ENCODE results near the gene USP2.

Gene USP2

DNA sequence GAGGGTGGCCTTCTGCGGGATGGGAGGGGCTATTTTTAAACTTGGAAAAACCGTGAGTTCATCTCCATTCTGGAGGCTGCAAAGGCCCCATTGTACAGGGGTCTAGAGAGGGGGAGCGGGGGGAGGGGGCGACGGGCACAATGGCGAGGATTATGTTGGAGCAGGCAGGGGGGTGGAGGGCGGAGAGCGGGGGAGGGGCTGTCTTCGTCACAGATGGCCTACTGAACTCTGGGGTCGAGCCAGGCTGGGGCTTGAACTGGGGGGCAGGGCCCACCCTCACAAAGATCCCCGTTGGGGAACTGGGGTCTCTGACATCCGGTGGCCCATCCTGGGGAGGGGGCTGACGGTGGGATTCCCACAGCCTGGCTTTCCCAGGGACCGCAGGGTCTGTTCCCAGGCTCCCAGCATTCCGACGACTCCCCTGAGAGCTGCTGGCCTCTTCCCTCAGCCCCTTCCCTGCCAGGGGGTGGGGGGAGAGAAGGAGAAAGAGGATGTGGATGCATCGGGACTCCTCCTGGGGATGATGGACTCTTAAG, 61.2 kb downstream of the USP2 start:
- no peak for DNase-seq

DNA sequence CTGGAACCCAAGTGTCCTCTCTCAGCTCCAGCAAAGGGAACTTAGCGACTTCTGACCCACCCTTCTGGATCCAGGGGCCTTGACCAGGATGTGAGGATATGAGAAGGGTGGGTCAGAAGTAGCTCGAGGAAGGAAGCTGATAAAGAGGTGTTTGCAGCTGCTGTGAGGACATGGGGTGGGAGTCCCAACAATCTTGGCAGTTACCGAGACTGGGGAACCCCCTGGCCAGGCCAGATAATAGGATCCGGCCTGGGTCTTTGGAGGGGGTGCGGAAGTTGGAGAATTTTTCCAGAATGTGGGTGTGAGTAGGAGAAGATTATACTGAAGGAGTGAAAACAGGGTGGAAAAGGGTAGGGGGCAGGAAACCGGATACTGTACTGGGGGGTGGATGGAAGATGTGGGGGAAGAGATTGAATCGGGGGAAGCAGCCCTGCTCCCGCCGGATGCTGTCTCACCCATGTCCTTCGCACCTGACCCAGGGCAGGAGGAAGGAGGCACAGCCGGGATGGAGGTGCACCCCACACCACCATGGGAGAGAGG, 61.7 kb downstream of the USP2 start:
- DNase-seq, result no peak

DNA sequence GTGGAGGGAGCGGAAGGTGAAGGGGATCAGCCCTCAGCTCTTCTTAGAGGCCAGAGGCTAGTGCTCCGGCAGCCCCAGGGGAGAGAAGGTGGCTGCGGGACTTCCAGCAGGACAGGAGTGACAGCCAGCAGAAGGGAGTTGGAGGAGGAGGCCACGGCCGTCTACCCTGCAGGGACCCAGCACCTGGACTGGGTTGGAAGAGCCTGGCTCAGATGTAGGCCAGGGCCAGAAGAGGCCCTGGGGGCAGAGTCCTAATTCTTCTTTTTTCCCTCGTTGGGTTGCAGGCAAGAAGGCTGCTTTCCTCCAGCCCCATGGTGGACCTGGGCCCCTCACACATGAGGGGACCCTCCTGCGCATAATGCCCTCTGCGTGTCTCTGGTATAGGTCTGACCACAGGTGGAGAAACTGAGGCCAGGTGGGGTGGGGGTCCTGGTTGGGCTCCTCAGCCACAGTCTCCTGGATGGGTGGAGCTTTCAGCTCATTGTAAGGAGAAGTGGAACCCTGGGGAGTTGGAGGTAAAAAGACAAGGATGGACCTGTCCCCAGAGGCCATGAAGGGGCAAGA, 62.3 kb downstream of the USP2 start:
- no peak for DNase-seq

DNA sequence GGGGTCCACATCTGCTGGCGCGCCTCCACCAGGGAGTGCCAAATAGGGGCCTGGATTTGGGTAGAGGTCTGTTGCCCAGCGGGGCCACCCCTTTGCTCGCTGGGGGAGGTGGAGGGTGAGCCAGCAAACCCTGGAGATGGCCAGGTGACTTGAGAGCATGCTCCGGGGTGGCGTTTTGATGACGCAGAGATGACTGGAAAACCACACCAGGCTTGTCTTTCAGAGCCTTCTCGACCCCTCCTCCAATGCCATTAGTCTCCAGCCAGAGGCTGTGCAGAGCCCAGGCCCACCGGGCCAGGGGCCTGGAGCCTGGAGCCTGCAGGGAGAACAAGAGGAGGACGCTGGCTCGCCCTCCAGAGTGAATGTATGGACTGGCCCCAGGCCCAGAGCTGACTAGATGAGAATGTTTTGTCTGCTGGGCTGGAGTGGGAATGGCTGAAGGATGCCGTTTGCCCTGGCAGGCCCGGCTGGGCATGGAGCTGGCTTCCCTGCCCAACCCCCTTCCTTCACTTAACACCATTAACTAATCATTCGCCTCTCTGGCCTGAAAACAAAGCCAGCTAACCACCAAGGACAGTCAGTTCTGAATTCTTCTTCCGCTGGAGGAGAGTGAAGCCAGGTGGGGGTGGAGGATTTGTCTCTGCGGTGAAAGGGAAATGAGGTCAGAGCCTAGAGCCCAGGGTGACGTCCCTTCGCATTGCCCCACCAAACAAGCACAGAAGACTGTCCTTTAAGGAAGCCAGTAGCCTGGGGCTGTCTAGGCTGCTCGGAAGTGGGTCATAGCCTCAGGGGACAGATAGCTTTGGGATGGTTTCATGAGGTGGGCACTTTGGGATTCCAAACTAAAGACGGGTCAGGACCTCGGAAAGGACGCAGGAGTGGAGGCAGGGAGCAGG, 63.0 kb downstream of the USP2 start:
- DNase-seq, result no peak

DNA sequence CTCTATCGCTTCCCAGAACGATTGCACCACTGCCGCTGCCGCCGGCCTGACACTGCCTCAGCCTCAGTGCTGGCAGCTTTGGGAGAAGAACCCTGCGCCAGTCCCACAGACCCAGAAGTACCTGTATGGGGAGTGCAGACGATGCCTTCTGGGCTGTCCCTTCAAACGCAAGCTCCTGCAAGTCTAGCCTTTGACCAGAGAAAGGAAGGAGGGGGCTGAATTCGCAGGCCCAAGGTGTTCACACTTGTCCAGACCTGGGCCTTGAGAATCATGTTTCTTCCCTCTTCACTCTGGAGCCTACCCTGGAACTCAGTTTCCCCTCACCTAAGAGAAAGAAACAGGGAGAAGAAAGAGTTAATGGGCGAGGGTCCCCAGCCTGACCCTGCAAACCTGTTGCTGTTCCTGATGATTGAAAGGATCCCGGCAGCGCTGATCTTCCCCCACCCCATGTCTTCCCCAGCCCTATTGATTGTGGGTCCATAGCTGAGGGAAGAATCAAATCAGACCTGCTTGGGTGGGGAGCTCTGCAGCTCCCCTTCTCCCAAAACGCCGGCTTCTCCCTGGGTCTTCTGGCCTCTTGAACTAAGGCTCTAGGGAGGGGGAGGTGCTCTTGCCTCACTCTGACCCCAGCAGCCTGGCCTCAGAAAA, 63.8 kb downstream of the USP2 start:
- DNase-seq, result no peak

DNA sequence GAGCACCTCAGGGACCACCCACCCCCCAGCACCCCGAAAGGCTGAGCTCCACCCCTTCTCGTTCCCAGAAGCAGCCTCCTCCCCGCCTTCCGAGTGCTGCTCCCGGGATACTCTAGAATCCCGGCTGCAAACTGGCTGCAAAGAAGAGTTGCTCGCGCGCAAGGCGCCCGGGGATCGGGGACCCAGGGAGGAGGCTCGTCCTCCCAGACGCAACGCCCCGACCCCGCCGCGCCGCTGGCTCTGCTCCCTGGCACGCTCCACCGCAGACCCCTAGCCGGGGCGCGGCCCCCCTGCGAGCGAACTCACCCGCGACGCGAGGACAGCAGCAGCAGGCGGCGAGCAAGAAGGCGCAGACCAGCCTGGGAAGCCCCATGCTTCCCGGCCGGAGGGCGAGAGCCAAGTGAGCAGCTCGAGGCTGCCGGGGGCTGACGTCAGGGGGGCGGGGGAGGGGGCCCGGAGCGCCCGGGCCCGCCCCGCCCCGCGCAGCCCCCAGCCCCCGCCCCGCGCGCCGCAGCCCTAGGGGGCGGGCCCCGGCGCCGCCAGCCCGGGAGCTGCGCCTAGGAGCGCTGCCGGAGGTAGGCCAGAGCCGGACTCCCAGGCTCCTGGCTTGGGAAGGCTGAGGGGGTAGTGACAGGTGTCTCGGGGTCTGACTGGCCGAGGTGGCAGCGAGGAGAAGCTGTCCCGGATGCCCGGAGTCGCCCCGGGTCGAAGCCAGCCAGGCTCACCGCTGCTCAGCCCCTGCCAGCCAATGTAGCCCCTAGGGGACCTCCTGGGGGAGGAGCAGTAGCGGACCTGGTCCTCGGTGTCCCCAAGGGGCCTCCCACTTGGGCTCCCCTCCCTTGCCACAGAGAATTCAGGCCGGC, 64.5 kb downstream of the USP2 start, which contains the start of gene MCAM:
Gene MCAM, minus strand, starts transcription at position 402 of the 863 bp plus-strand sequence. Its CDS starts 29 bp downstream, at position 373.
- no peak for DNase-seq

DNA sequence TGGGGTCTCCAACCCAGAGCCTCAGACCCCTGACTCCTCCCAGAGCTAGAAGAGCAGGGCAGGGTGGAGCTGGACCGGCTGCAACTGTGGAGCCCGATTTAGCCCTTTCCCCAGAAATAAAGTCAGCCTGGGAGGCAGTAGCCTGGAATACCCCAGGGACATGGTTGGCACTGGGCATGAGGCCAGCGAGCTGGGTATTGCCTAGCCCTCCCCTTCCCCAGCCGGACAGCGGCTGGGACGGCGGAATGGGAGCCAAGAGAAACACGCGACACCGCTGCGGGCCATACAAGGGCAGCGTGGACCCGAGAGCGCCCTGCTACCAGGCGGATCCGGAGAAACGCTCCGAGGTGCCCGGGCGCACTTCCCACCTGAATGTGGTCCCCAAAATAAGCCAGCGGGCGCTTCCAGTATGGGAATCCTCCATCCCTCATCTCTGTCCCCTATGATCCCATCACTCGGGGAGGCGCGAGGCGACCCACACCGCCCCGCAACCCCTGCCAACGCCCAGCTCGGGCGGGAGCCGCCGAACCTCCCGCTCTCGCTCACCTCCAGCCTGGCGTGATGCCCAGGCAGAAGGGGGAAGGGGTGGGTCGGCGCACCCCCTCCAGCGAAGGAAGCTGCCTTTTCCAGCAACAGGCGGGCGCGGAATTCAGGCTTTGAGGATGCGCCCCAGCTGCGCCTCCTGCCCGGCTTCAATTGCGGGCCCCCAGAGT, 65.3 kb downstream of the USP2 start:
- DNase-seq, result no peak

DNA sequence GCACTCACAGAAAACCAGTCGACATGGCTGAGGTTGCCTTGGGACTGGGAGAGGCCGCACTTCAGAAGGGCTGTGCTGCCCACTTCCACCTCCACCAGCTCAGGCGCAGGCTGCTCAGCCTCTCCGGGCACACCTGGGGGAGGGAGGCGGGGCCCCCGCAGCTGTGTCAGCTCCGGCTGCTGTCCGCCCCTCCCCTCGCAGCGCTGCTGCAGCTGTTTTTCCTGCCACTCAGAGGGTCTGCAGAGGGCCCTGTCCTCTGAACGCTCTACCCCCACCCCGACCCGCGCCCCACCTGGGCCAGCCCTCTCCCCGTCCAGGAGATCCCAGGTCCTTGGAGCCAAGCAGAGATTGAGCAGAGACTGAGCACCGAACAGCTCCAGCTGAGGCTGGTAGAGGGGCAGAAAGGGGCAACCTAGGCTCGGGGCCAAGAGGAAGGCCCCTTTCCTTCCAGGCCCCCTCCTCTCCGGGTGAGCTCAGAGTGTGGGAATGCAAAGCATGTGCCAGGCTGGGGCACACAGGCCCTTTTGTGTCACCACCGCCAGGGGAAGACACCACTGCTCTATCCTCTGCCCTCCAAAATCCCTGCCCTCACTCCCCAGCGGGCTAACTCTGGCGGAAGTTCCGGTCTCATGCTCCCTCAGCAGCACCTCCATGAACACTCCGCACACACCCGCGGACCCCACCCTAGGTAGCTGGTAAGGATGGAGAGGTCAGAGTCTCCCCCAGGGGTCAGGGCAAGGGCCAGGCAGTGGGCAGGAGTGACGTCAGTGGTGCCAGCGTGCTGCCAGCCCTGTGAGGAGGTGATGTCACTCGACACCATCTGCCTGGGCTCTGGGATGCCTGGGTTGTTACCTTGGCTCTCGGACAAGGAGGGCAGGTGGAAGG, 66.1 kb downstream of the USP2 start:
- DNase-seq, result no peak

DNA sequence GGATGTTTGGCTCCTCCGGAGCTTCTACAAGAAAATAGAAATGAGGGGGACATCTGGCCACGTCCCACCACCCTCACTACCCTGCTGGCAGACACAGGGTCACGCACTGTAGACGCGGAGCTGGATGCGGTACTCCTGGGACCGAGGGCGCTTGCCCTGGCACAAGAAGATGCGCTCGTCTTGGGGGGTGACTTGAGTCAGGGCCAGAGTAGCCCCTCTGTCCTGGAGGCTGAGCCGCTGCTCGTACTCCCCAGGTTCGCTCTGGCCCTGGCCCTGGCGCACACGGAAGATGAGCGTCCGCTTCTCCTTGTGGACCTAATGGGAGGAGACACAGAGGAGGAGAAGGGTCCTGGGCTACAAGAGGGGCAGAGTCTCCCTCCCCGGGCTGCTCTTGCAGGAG, 66.8 kb downstream of the USP2 start:
- DNase-seq, result no peak

DNA sequence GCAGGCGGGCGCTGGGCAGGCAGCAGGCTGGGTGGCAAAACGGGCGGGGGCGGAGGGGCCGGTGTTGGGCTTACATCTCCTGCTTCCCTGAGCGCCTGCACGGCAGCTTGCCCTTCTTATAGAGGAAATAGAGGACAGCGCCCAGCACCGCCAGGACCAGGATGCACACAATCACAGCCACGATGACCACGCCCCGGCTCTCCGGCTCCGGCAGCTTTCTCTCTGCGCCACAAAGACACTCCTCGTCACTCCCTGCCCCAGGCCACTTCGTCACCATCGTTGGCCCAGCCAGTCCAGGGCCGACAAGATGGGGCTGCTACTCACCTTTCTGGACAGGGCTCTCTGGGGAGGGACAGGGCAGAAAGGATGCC, 70.8 kb downstream of the USP2 start:
- no peak for DNase-seq

DNA sequence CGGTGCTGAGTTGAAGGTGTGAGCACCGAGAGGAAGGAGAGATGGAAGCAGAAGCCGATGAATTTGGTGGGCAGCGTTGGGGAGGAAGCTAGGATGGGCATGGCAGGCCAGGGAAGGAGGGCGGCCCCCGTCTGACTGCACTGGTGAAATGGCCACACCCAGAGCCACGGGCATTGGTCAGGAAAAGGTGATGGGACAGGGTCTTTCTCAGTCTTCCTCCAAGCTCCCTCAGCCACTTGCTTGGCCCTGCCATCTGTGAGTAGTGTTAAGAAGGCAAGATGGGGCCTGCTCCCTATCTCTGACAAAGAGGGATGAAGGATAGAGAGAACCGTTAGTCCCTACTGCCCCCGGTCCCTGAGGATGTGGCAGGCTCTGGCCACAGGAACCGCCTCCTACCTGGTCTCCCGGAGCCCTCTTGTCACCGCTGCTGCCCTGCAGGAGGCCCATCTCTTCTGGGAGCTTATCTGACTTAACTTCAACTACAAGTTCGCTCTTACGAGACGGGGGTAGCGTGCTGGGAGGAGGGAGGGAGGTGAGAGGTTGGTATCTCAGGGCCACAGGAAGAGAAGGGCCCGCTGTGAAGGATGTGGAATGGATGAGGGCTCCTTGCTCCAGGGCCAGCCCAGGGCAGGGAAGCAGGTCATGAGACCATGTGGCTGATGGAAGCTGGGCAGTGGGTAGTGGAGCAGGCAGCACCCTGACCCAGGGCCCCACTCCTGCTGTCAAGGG, 71.4 kb downstream of the USP2 start:
- no peak for DNase-seq

DNA sequence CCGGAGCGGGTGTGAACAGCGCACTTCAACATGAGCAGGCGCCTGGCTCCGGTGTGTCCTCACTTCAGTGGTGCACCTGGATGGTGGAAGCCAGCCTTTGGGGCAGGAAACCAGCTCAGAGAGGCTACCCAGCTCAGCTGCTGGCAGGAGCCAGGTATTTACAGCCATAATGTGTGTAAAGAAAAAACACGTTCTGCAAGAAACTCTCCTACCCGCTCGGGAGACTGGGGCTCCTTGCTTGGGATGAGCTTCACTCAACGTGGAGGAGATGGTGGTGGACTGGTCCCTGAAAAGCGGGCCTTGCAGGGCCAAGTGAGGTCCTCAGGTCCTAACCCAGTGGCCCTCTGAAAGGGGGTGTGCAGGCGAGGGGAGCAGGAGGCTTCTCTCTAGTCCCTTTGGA, 72.1 kb downstream of the USP2 start:
- no peak for DNase-seq

DNA sequence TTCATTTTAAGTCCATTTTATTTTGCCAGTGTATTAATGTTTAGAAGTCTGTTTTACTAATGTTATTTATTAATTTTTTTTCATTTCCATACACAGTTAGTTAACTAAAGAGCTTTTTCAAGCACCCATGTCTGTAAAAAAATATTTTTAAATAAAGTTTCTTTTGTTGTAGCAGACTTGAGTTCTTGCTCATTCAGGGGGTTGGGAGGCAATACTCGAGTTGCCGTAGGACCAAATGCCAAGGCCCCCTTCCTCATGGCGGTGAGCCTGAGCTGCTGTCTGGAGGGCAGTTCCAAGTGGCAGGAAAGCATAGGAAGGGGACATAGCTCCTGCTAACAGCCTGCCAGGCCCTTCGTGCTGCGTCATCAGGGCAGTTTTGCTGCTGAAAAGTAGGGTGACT, 73.5 kb downstream of the USP2 start:
- no peak for DNase-seq

DNA sequence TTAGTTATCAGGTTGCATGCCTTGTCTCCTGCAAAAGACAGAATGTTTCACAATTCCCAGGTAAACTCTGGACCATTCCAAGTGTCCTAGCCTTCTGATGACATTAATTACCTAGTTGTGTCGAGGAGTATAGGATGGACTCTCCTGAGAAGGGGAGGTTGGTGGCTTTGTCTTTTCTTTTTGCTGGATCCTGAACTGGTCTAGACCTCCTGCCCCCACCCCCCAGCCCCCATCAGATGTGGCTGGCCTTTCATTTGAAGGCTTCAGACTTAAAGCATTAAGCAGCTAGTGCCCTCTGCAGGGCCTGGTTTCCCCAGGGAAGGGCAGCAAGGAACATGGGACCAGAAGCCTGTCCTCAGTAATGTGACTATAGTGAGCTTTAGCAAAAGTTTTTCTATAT, 74.3 kb downstream of the USP2 start:
- DNase-seq, result no peak

DNA sequence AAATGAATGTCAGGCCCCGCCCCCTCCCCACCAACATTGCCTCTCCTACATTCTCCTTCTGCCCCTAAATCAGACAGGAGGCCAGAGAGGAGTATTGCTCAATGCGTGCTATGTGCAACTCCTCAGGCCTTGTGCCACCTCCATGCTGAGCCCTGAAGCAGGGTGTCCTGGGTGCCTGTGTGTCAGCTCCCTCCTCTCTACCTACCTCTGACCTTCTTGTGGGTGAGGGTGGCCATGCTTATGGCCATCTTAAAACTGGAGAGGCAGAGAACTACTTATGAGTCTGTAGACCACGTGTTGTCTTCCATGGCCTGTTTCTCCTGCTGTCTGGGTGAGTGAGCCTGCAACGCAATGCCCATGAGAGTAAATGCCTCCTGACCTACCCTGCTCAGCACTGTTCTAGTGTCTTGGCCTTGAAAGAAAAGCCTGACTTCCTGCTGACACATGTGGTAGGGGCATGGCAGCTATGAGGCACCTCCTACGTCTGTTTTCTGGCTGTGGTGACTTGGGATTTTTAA, 75.1 kb downstream of the USP2 start:
- DNase-seq, result no peak

DNA sequence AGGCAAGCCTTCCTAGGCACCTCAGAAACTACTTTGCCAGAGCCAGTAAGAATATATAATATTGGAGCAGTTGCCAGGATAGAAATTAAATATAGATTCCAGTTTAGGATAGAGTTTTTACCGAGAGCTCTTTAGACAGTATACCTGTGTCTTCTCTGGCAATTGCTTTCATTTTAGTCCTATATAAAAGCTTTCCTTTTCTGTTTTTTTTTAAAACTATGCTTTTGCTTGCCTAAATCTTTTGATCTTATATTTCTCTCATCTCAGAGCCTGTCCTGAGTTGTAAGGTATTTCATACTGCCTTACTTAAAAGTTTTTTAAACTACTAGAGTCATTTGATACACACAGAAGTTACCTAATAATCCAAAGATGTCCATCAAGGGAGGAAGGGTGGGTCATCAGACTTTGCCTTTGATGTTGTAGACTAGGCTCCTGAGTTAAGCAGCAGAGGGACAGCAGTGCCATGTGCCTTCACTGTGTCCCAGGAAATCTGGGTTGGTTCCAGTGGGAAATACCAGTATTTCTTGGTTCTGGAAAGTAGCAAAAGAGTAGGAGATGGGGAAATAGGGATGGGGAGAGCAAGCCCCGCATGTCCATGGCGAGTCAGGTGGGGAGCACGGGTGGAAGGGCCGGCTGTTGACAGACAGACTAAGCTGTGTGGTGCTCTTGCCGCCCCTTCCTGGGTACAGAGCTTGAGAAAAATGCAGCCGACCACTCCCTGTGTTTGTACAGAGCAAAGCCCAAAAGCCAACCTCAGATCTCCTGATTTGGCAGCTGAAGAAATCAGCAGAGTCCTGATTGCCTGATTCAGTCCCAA, 75.7 kb downstream of the USP2 start:
- DNase-seq, result no peak
